ENCODE results near the gene TIAM2.
"Not testable (repeated sequence)": the region's sequence is repeated elsewhere in the genome, so short reads cannot be mapped to it uniquely, and the experiment has no call there.

Gene TIAM2

DNA sequence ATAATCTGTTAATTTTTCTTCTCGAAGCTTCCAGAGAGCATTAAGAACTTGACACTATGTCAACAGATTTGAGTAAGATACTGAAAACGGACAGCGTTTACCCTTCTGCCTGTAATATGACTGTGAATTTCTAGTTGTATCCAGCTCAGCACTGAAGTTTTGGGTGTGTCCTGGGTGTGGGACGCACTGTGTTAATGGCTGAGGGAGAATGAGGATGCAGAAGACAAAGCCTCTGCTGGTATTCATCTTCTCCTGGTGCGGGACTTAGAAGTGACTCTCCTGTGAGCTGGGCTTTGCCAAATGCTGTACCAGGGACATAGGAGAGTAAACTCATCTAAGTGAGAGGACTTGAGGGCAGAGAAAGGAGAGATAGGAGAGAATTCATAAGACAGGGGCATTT, 178.4 kb downstream of the TIAM2 start:
- DNase-seq = no peak

DNA sequence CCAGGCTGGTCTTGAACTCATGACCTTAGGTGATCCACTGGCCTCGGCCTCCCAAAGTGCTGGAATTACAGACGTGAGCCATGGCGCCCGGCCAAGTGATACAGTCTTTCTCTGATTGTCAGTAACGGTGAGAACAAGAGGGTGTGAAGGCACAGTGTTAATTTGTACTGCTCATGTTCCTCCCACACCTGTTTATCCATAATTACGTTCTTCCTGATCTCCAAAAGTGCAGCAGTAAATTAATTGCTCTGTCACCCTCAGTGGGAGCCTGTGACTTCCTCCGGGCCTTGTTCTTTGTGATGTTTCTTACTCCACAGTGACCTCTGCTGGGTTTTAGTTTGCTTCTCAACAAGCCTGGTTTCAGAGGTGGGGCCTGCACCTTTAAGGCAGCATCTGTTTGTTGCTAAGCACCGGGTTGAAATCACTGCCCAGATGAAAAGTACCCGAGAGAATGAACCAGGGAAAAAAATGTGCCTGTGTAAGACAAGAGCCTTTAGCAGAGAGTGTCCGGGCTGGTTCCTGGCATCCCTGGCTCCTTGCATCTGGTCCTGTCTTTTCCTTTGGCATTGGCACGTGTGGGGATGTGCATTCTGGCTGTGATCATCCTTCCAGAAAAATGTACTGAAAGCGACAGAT, 179.6 kb downstream of the TIAM2 start:
- peak; percentile 86 for DNase-seq

DNA sequence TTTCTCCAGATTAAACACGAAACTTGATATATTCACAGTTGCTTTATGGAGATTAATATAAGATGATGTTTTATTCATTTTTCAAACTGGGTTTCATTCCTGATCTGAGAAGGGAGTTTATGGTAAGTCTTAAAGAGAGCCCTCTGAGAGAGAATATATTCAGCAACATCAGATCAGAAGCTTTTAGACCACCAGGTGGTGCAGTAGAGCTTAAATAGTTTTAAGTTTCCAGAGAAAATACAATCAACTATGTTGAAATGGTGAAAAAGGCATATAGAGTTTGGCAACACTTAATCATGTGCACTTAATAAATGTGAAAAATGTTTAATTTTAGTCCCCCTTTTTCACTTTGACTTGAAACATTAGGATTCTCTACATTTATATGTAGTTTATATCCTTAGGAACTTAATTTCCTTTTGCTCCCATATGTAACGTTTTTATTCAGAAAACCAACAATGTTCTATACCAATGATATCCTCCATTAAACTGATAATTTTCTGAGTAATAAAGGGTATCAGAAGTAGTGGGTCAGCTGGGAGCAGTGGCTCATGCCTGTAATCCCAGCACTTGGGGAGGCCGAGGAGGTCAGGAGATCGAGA, 182.3 kb downstream of the TIAM2 start:
- DNase-seq = peak; percentile 88

DNA sequence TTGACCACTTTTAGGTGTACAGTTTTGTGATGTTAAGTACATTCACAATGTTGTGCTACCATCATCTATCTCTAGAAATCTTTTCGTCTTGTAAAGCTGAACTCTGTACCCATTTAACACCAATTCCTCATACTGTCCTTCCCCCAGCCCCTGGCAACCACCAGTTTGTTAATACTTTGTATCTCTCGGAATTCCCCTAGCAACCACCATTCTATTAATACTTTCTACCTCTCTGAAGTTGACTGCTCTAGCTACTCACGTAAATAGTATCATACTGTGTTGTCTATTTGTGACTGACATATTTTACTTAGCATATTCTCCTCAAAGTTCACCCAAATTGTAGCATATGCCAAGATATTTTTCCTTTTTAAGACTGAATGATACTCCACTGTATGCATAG, 186.4 kb downstream of the TIAM2 start:
- no peak for DNase-seq

DNA sequence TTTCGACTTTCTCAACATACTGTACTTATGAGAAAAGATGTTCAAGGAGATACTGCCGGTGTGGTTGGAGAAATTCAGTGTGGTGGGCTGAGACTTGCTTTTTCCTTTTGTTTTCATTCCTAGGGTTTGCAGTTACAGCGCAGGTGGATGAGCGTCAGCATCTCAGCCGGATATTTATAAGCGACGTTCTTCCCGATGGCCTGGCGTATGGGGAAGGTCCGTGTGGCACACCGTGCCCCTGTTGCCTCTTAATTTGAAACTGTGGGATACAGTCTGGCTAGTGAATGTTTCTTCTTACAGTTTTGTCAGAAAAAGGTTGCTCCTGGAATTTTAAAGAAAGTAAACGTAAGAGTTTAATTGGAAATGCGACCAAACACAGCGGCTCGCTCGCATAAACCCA, 187.0 kb downstream of the TIAM2 start:
- no peak for DNase-seq

DNA sequence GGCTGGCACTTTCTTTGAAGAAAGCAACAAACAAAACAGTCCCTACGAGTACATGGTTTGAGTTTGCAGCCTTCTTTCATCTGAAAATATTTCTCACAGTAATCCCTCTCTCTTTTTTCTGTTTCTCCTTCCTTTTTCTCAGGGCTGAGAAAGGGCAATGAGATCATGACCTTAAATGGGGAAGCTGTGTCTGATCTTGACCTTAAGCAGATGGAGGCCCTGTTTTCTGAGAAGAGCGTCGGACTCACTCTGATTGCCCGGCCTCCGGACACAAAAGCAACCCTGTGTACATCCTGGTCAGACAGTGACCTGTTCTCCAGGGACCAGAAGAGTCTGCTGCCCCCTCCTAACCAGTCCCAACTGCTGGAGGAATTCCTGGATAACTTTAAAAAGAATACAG, 188.0 kb downstream of the TIAM2 start:
- DNase-seq = peak; percentile 57

DNA sequence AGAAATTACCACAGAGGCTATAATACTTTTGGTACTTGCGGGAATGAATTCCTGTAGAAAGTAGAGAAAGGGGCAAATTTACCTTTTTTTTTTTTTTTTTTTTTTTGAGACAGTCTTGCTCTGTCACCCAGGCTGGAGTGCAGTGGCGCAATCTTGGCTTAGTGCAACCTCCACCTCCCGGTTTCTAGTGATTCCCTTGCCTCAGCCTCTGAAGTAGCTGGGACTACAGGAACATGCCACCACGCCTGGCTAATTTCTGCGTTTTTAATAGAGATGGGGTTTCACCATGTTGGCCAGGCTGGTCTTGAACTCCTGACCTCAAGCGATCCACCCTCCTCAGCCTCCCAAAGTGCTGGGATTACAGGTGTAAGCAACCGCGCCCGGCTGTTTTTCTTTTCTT, 189.9 kb downstream of the TIAM2 start:
- DNase-seq = not testable (repeated sequence)

DNA sequence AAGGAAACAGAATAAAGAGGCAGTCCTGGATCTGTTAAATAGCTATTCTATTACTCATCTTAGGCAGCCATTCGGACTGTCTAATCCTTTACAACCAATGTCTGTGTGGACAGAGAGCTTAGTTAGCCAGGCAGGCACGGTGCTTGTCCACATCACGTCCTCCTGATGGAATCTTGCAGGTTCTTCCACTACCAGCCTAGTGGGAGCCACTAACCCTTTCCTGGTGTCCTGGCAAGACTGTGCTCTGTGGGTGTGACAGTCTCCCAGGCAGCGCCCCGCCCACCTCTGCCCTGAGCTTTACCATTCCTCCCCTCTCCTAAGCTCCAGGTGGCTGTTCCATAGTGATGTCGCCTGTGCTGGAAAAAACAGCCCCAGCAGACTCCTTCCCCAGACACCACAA, 190.4 kb downstream of the TIAM2 start:
- DNase-seq = no peak

DNA sequence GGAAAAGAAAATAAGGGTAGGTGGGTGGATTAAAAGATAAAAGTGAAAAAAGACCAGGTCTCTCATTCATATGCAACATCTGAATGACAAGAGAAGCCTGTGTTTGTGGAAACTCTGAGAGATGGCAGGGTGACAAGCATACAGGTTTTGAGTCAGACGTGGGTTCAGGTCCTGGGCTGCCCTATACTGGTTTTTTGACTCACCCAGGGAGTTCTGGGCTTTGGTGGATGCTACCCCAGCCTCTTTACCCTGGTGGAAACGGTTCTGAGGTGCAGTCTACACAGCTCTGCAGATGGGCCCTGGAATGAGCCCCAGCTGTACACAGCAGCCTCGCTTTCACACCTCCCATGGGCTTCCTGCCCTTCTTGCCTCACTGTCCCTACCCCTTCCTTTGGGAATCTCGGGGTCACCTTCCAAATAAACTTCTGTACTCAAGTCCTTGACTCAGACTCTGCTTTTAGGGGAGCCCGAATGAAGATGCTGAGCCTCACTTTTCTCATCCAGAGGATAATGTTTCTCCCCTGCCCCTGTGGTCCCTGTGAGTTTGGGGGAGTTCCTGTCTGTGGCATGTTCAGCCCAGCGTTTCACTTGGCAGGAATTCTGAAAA, 191.0 kb downstream of the TIAM2 start:
- no peak for DNase-seq

DNA sequence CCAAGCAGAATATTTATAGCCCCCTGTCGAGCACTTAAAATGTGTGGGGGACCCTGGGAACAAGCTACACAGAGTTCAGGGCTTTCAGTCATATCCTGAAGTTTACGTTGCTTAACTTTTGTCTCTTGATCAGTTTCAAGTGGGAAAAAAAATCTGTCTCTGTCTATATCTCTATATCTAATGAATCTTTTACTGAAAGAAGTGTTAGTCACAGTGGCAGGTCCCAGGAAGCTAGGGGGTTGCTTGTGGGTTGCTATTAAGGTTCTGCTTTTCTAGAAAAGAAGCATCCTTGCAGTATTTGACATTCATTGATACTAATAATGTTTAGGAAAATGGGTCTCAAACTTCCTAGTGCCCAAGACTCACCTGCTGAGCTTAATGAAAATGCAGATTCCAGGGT, 192.0 kb downstream of the TIAM2 start:
- DNase-seq = peak; percentile 22

DNA sequence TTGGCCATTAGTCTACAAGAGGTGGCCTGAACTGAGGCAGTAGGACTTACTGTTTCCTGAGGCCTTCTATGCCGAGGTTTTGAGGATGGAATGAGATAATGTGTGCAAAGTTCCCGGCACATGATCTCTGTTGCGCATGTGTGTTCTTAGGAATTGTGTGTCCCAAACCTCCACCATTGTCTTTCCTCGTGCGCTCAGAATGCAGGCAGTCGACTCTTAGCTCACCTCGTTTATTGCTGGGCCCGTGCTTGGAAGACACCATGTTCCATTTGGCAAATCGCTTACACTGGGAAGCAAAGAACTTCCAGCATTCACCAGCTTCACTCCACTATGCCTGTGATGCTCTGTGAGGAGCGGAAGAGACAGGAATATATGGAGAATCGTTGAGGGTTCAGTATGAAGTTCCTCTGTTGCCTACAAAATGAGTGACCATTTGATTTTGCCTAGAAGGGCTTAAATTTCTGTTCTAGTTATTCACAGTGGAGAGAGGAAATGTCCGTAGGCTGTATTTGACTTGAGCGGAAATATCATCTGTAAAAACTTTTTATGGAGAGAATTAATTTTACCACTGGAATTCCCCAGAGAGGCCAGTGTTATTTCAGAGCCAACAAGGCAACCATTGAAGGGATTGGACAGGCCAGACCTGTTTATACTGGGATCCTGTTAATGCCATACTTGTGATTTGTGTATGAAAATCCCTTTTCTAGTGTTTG, 193.0 kb downstream of the TIAM2 start:
- DNase-seq = no peak

DNA sequence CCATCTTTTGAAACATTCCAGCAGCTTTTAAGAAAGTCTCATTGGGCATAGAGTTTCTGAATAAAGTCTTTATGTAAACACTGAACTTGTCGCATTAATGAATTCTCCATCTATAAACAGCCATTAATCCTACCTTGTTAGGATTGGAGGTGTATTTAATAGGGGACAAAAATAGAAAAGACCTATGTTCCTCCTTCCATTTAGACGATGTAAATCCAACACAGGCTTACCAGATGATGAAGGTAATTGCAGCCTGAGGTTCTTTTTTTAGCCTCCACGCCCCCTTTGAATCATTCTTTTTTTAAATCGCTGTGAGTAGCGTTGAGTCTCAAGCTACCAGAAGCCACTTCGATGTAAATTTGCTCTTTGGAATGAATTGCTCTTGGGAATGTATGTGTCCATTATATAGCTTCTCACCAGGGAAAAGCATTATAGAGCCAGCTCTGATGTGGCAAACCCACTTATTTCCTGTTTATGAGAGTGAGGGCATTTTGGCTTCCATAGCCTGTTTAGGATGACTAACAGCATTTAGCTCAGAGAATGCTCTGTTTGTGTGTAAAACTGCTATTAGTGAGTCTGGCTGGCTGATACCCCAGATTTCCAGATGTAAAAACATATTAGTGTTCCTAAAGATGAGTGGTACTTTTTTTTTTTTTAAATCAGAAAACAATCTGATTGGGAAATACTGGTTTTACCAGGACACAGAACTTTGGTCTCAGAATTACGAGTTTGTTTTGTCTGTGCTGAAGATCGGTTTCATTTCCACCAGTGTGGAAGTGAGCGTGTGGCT, 193.8 kb downstream of the TIAM2 start:
- DNase-seq = no peak

DNA sequence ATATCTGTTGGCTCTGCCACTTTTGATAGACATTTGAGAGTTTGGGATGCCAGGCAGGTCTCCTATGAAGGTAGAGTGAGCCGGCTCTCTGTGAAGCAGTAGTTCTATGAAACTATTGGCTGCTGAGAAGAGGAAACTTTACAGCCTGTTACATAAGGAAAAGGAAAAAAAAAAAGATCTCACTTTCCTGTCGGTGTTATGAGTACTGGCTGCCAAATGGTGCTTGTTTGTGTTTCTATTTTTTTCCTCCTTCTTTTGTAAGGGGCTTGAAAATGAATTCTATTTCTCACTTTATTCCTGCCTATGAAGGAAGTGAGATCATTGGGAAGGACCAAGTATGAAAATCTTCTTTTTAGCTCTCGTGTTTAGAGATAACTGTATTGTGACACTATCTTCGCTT, 195.6 kb downstream of the TIAM2 start:
- no peak for DNase-seq

DNA sequence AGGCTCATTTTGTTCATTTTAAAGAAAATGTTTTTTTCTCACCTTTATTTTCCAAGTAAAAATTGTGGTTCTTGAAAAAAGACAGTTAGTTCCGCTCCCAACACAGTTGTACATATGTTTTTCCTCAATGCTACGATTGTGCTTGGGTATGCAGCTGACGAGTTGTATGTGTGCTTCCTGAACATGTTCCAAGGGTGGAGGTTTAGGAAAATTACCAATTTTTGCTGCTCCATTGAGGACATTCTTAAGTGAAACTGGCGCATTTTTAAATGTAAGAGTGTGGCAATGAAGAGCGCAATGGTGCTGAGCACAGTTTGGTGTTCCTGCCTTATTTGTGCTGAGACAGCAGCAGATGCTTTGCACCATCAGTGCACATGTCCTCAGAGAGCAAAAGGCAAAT, 198.4 kb downstream of the TIAM2 start:
- no peak for DNase-seq

DNA sequence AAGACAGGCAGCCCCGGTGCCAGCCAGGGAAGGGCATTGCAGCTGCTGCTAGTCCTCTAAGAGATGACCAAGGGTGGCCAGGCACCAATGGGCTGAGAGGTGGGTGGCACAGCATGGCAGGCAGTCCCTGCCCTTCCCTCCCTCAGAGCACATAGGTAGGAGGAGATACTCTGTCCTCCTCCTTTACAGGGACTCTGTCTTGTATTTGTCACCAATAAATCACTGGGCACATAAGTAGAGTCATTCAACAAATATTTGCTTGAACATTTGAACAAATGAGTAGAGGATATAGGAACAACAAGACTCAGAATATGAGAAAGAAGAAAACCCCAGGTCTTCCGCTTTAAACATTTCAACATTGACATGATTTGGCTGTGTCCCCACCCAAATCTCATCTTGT, 199.3 kb downstream of the TIAM2 start:
- no peak for DNase-seq

DNA sequence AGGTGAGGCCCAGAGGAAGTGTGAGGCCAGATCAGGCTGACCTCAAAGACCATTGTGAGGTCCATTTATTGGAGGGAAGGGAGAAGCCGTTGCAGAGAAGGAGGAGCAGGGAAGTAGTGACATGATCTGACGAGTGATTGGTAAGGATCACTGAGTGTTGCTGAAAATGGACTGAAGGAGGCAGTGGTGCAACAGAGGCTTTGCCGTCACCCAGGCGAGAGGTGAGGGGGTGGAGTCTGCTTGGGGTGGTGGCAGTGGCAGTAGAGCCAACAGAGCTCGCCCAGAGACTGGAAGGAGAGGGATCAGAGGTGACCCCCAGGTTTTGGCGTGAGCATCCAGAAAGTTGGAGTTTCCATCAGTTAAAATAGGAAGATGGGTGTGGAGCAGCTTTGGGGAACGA, 200.8 kb downstream of the TIAM2 start:
- no peak for DNase-seq

DNA sequence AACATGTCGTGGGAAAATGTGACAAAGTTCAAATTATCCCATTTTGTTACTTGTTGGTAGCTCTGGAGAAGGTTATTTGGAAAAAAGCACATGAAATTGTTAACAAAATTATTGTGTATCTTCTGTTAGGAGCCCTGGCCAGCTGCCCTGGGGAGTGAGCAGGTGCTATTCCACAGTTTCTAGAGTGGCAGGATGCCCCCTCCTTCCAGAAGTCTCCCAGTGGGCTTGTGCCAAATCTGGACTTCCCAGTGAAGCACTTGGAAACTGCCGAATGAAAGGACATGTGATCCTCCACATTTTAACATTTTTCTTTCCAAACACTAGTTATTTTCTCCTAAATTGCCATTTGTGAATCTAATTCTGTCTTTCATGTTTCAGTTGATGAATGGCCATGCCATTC, 201.8 kb downstream of the TIAM2 start:
- no peak for DNase-seq

DNA sequence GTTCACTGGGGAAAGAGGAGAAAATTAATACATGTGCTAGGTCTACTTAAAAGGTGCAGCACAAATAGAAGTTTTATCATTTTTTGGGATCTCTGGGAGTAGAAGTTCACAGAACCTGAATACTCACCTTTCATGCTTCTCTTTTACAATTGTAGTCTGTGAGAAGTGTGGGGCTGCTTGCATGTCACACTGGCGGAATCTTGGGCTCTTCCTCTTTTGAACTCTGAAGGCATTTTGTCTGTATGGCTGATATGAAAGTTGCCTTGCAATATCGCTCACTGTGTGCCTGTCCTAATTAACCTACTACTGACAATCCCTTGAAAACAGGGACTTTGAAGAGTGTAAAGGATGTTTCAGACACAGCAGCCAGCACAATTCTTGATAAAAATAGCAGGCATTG, 202.8 kb downstream of the TIAM2 start:
- no peak for DNase-seq

DNA sequence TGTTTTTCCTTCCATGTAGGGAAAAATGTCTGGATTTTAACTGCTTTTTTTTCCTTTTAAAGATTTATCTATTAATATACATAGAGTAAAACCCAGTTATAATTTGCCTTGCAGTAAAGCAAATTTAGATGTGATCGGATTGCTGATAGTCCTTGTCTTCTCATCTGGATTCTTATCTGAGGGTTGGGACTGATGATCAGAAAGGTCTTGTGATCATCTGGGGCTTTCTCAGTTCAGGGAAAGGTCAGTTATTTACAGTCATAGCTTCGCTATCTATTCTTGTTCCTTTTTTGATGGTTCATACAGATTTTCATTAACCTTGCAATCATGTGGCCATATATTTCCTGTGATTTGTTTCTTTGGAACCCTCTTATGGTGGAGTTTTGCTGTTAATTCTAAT, 204.9 kb downstream of the TIAM2 start:
- no peak for DNase-seq

DNA sequence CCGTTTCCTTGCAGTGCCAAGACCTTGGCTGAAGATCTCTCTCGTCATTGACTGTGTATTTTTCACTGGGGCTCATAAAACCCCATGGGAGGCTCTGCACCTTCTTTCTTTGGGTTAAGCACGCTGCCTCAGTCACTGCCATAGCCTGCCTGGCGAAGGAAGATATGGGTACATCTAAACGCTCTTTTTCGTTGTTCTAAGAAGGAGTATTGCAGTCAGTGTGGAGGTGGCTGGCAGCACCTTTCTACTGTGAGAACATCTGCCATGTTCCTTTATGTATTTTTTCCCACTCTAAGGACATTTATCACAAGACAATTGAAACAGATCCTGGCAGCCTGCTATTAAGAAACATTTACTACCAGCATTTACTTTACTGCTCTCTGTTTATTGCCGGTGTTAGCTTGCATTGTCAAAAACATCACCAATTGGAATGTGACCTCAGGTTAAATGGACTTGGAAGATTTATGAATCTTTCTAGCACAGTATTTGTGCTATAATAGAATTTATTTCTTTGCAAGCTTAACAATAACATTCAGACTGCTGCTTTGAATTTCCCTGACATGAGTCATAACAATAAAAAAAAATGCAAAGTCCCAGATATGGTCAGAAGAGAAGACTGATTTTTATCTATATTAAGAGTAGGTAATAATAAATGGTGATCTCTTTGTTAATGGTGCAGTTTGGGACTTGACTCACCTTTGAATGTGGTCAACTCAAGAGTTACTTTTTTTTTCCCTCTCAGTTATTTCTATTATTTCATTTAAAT, 206.5 kb downstream of the TIAM2 start:
- no peak for DNase-seq

DNA sequence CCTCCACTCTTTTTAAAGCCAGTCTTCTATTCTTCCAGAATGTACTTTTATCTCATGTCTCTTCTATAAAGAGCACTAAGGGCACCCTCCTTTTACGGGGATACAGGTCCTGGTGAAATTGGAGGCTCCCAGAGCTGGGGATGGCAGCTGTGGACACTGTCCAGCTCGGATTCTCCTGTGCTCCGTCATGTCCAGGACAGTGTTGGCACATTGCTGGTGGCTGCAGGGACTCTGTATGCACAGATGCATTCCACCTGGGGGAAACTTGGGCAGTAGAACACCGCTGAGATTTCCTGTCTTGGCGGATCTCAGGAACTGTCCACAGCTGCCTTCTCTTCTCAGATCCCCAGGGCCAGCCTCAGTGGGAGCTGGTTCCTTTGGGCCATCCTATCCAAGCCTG, 212.1 kb downstream of the TIAM2 start:
- DNase-seq = no peak

DNA sequence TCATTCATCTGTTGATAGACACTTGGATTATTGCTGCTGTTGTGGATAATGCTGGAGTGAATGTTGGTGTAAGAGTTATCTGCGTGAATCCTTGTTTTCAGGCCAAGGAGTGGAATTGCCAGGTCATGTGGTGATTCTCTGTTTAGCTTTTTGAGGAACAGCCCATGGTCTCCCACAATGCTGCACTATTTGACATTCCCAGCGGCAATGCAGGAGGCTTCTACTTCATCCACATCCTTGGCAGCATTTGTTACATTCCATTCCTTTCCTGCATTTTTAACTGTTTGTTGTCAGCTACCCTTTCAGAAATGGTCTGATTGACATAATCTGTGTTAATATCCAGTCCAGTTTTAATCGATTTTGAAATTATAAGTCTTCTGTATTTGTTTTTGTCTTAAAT, 217.0 kb downstream of the TIAM2 start:
- DNase-seq = no peak
